Lower lobe of right lung (tissue), 2 donors: Measurements from ENCODE around the gene LIPT2. TPM values are rescaled to one million over a fixed set of nuclear protein-coding genes. Genes with fewer than 3 reads are reported as not detected.

Experiments
- ATAC-seq, 2 donors: fragments of 200-7000 bp; cut with Tn5 transposase; one replicate each; pipeline ENCODE4 v1.9.1; 2020 to 2022; ENCODE audit warnings: mild to moderate bottlenecking in 2 of 2, moderate library complexity in 2 of 2
- DNase-seq: peaks from one replicate; pipeline ENCODE4 v3.0.0-alpha.2; 2020
- H3K27ac ChIP-seq: fragments of 200-600 bp; one replicate; pipeline ENCODE4 v1.8.0; 2022
- H3K27me3 ChIP-seq: fragments of 200-600 bp; one replicate; pipeline ENCODE4 v1.8.0; 2022; ENCODE audit warnings: low read depth
- H3K36me3 ChIP-seq: fragments of 200-600 bp; one replicate; pipeline ENCODE4 v1.8.0; 2022; ENCODE audit warnings: mild to moderate bottlenecking
- H3K4me1 ChIP-seq: fragments of 200-600 bp; one replicate; pipeline ENCODE4 v1.8.0; 2022
- H3K4me3 ChIP-seq: fragments of 200-600 bp; one replicate; pipeline ENCODE4 v1.8.0; 2022; ENCODE audit warnings: mild to moderate bottlenecking
- H3K9me3 ChIP-seq: fragments of 200-600 bp; one replicate; pipeline ENCODE4 v1.8.0; 2022
- intact Hi-C: fragments of 100-400 bp; cut with DNase I; formaldehyde crosslinking; loops from one replicate; pipeline ENCODE4 v1.11.0; 2022
- total RNA-seq: library from RNA; stranded (reverse); fragmentation: NEBNext Ultra II Directional; extraction: Animal tissue kit (Norgen Biotek cat#: 25700); gene quantifications from one replicate; pipeline ENCODE4 v1.2.1, GENCODE V29; 2021
- TF ChIP-seq, protein P1 (sequence below): fragments of 200-600 bp; IDR thresholded peaks from one replicate; pipeline ENCODE4 v1.8.0; 2022; ENCODE audit warnings: antibody characterized with exemption, mild to moderate bottlenecking
- donor health status: DM: no; HTN: yes; CAD: no; lungs with severe emphysema.

Gene LIPT2
- total RNA-seq, 1 donor from 2014 or later = 2.7 TPM

DNA sequence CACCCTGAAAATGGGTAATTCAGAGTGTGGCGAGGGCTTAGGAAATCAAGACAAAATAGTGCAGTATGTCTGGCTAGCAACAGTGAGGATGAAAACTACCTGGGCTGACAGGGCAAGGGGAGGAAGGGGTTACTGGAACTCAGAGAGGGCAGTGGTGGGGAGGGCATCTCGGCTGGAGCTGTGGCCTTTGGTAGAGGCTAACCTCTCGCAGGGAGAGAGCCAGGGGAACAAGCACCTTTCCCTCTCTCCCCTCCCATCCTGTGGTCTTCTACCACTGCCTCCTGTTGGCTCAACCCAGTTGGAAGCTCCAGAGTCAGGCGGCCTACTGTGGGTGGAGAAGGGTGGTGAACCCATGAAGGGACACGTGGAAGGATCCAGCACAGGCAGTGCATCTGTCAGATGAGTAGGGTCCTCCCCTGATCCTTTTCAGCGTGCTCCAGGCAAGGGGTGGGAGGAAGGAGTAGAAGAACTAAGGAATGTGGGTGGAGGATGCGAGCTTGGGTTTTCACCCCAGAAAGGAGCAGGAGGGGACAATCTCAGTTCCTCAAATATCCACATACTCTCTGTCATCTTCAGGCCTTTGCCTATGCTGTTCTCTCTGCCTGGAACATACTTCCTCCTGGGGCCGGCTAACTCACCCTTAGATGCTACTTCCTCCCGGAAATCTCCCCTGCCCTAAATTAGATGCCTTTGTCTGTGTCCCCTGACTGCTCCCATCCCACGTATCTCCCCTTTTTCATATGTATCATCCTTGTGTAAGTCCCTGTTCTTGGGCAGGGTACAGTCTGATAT, 19.9 kb downstream of the LIPT2 start:
- H3K36me3 ChIP-seq = no peaks in the 10 kb centered on the region
- no peaks in the 10 kb centered on the region for H3K27me3 ChIP-seq
- intact Hi-C loops = no loop called here
- peaks cover 4% of the 10 kb centered on the region for H3K4me1 ChIP-seq
- no peak overlapping the region for H3K27ac ChIP-seq
- no peaks in the 10 kb centered on the region for H3K9me3 ChIP-seq
- no peak overlapping the region for H3K4me3 ChIP-seq
- DNase-seq = no peak
- TF ChIP-seq, protein P1, sequence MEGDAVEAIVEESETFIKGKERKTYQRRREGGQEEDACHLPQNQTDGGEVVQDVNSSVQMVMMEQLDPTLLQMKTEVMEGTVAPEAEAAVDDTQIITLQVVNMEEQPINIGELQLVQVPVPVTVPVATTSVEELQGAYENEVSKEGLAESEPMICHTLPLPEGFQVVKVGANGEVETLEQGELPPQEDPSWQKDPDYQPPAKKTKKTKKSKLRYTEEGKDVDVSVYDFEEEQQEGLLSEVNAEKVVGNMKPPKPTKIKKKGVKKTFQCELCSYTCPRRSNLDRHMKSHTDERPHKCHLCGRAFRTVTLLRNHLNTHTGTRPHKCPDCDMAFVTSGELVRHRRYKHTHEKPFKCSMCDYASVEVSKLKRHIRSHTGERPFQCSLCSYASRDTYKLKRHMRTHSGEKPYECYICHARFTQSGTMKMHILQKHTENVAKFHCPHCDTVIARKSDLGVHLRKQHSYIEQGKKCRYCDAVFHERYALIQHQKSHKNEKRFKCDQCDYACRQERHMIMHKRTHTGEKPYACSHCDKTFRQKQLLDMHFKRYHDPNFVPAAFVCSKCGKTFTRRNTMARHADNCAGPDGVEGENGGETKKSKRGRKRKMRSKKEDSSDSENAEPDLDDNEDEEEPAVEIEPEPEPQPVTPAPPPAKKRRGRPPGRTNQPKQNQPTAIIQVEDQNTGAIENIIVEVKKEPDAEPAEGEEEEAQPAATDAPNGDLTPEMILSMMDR = no peak
- peak; percentile 58 to 81 for ATAC-seq

DNA sequence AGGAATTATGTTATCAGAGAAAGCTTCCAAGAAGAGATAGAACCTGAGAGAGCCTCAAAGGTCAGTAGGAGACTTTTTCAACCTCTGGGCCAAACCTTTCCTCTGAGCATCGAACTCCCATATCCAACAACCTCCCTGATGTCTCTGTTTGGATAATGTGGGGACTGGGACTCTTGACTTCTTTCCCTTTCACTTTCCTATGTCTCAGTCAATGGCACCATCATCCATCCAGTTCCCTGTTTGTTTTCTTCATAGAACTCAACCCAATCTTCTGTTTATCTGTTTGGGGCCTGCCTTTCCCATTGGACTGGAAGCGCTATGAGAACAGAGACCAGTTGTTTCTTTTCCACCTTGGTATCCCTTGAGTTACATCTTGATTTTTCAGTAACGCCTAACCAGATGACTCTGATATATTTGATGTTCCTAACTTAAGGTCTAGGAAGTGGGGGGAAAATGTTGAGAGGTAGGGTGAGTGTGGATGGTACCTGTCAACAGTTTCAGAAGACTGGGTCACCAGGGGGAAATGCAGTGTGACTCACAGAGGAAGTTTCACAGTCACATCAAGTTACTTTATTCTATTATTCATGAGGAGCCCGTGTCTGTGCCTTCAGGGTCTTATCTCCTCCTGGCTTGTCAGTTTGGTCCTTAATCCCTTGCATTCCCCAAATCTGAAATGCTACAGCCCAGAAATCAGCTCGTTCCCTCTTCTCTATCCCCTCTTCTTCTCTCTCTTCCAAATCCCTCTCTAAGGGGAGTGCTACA, 21.7 kb downstream of the LIPT2 start:
- no peak for DNase-seq
- H3K4me3 ChIP-seq = no peak overlapping the region
- TF ChIP-seq, protein P1 = no peak
- intact Hi-C loops = no loop called here
- no peak overlapping the region for H3K27ac ChIP-seq
- no peaks in the 10 kb centered on the region for H3K27me3 ChIP-seq
- H3K36me3 ChIP-seq = no peaks in the 10 kb centered on the region
- H3K9me3 ChIP-seq = no peaks in the 10 kb centered on the region
- peaks cover 17% of the 10 kb centered on the region for H3K4me1 ChIP-seq
- no peak for ATAC-seq

DNA sequence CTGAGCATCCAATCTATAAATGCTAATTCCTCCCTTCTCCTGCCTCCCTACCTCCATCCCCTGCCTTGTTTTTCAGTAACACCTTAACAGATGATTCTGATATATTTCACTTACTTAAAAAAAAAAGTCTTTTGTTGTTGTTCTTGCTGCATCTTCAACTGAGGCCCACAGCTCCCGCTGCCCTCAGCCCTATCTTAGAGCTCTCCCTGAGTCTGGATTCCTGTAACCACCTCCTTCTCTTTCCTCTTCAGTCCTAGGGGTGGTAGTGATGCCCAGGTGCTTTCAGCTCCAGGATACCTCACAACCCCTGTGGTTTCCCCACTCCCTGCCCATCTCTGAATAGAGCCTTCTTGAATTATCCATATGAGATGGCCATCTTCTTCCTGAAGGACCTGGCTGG, 22.5 kb downstream of the LIPT2 start:
- ATAC-seq = no peak
- no peak overlapping the region for H3K4me3 ChIP-seq
- TF ChIP-seq, protein P1 = no peak
- no peak overlapping the region for H3K27ac ChIP-seq
- H3K27me3 ChIP-seq = no peaks in the 10 kb centered on the region
- peaks cover 26% of the 10 kb centered on the region for H3K4me1 ChIP-seq
- no peaks in the 10 kb centered on the region for H3K9me3 ChIP-seq
- DNase-seq = no peak
- intact Hi-C loops = no loop called here
- H3K36me3 ChIP-seq = no peaks in the 10 kb centered on the region

DNA sequence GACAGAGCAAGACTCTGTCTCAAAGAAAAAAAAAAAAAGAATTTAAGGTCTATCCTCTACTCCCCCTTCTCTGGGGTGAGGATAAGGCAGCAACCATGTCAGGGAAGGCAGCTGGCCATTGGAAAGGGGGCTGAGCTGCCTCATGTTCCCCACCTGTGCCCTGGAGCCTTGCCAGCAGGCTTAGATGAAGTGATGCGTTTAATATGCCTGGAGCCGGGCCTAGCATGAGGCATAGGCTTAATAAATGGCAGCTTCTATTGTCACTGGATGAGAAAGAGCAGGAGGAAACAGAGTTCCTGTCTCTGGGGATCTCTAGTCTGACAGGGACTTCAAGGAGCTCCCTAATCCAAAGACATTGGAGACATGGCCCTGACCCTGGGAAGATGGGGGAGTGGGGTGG, 23.0 kb downstream of the LIPT2 start:
- Histone ChIP-seq H3K4me3 (no peak overlapping the region), H3K36me3 (no peaks in the 10 kb centered on the region), H3K4me1 (peaks cover 31% of the 10 kb centered on the region), H3K9me3 (no peaks in the 10 kb centered on the region), H3K27me3 (no peaks in the 10 kb centered on the region), H3K27ac (no peak overlapping the region)
- no peak for ATAC-seq
- no peak for DNase-seq
- TF ChIP-seq, protein P1 = no peak
- intact Hi-C loops = no loop called here

DNA sequence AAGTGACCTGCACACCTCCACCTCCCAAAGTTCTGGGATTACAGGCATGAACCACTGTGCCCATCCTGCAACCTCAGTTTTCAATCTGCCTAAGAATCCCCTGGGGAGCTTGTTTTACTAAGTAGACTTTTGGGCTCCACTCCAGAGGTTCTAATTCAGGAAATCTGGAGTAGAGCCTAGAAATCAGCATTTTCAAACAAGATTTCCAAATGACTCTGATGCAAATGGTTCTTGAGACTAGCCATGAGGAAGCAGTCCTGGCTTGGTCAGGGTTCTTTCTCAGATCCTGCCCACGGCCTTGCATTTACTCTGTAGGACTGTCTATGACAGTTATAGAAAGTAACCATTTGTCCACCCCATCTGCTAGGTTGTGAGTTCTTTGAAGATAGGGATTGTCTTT, 24.6 kb downstream of the LIPT2 start:
- DNase-seq = no peak
- no peak overlapping the region for H3K4me3 ChIP-seq
- no peak for ATAC-seq
- peaks cover 36% of the 10 kb centered on the region for H3K4me1 ChIP-seq
- no peaks in the 10 kb centered on the region for H3K27me3 ChIP-seq
- H3K27ac ChIP-seq = no peak overlapping the region
- H3K9me3 ChIP-seq = no peaks in the 10 kb centered on the region
- TF ChIP-seq, protein P1 = no peak
- intact Hi-C loops = no loop called here
- no peaks in the 10 kb centered on the region for H3K36me3 ChIP-seq
